DND-41 (cell line): ENCODE measurements around the gene ABRACL.

ENCODE experiments used
- ATAC-seq: fragments of 200-7000 bp; cut with Tn5 transposase; 3 replicates; pipeline ENCODE4 v1.9.1; 2021; ENCODE audit warnings: low read depth; ENCODE audit not compliant: insufficient read depth
- DNase-seq: peaks from one replicate; pipeline ENCODE4 v3.0.0-alpha.2; 2020
- H2AFZ ChIP-seq: 2 replicates; pipeline ENCODE4 v1.6.0; 2012; ENCODE audit warnings: low read depth, low read length
- H3K27ac ChIP-seq: 2 replicates; pipeline ENCODE4 v1.5.1; 2012; ENCODE audit warnings: low read length, inconsistent platforms
- H3K27me3 ChIP-seq: fragments of 200-600 bp; sonication (generic); 2 replicates; pipeline ENCODE4 v1.6.0; 2012; ENCODE audit warnings: low read length, mild to moderate bottlenecking, inconsistent platforms; ENCODE audit not compliant: insufficient read depth, poor library complexity
- H3K36me3 ChIP-seq: 2 replicates; pipeline ENCODE4 v1.5.1; 2012; ENCODE audit warnings: low read length, inconsistent platforms; ENCODE audit not compliant: insufficient read depth
- H3K4me1 ChIP-seq: 2 replicates; pipeline ENCODE4 v1.5.1; 2012; ENCODE audit warnings: mild to moderate bottlenecking, low read length; ENCODE audit not compliant: insufficient read depth
- H3K4me2 ChIP-seq: 2 replicates; pipeline ENCODE4 v1.6.0; 2012; ENCODE audit warnings: mild to moderate bottlenecking, moderate library complexity, low read length, inconsistent platforms; ENCODE audit not compliant: insufficient read depth
- H3K4me3 ChIP-seq, 2 experiments: fragments of 200-600 bp in 1 of 2; shearing (Covaris generic) in 1 of 2; 2 replicates each; pipeline ENCODE4 v1.5.1; 2012 to 2016; ENCODE audit warnings: inconsistent platforms in 2 of 2, low read length in 2 of 2, mild to moderate bottlenecking in 2 of 2, low read depth in 1 of 2, moderate library complexity in 1 of 2
- H3K79me2 ChIP-seq: 2 replicates; pipeline ENCODE4 v1.6.0; 2012; ENCODE audit warnings: low read length, inconsistent platforms; ENCODE audit not compliant: insufficient read depth
- H3K9ac ChIP-seq: 2 replicates; pipeline ENCODE4 v1.6.0; 2012; ENCODE audit warnings: low read depth, mild to moderate bottlenecking, inconsistent platforms, low read length, moderate library complexity
- H3K9me3 ChIP-seq: 2 replicates; pipeline ENCODE4 v1.5.1; 2012; ENCODE audit warnings: low read length, moderate library complexity, mild to moderate bottlenecking, inconsistent platforms; ENCODE audit not compliant: insufficient read depth, severe bottlenecking
- H4K20me1 ChIP-seq: 2 replicates; pipeline ENCODE4 v1.6.0; 2012; ENCODE audit warnings: low read length; ENCODE audit not compliant: insufficient read depth
- CTCF ChIP-seq: IDR thresholded peaks from 2 replicates; pipeline ENCODE4 v1.5.1; 2012; ENCODE audit warnings: borderline replicate concordance, low read length, moderate library complexity, mild to moderate bottlenecking; ENCODE audit not compliant: poor library complexity, severe bottlenecking; ENCODE audit errors: extremely low read depth
- EZH2 ChIP-seq: IDR thresholded peaks from 3 replicates; pipeline ENCODE4 v1.6.1; 2012; ENCODE audit warnings: borderline replicate concordance, low read depth, mild to moderate bottlenecking, moderate library complexity, low read length, inconsistent platforms; ENCODE audit not compliant: severe bottlenecking

ABRACL gene

GRCh38 chr6:139055709-139056108, 27.2 kb downstream of the ABRACL start:
- Histone ChIP-seq H3K4me2 (no peak overlapping the region), H3K27me3 (peaks cover 5% of the 10 kb centered on the region), H3K36me3 (no peaks in the 10 kb centered on the region), H3K9ac (no peak overlapping the region), H3K9me3 (no peaks in the 10 kb centered on the region), H3K79me2 (no peaks in the 10 kb centered on the region), H4K20me1 (no peaks in the 10 kb centered on the region), H3K4me3 (no peak overlapping the region), H3K27ac (no peak overlapping the region), H2AFZ (no peak overlapping the region), H3K4me1 (no peaks in the 10 kb centered on the region)
- no peak for ATAC-seq
- no peak for DNase-seq
- TF ChIP-seq EZH2 (no peak), CTCF (no peak)

DNA sequence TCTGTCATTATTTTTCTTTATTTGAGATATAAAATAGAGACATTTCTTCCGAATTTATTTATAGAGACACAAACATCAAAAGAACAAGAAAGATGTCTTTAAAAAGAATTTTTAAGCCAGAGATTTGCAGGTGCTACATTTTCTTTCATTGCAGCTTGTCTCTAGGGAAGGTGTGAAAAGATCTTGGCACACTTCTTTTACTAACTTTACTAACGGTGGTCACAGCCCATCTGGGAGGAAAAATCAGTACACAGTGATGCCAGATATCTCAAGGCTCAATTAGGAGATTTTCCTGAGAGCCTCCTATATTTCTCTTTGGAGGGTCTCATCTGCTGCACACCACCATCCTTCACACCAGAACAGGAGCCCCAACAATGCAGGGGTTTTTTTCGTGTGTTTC, 29.5 kb downstream of the ABRACL start:
- TF ChIP-seq EZH2 = no peak
- TF ChIP-seq CTCF = no peak
- Histone ChIP-seq H3K4me3 (no peak overlapping the region), H3K27me3 (peaks cover 2% of the 10 kb centered on the region), H3K9ac (no peak overlapping the region), H3K79me2 (no peaks in the 10 kb centered on the region), H3K4me1 (no peaks in the 10 kb centered on the region), H3K36me3 (no peaks in the 10 kb centered on the region), H3K4me2 (no peak overlapping the region), H3K9me3 (no peaks in the 10 kb centered on the region), H2AFZ (no peak overlapping the region), H4K20me1 (no peaks in the 10 kb centered on the region), H3K27ac (no peak overlapping the region)
- DNase-seq (no peak), ATAC-seq (no peak)

DNA sequence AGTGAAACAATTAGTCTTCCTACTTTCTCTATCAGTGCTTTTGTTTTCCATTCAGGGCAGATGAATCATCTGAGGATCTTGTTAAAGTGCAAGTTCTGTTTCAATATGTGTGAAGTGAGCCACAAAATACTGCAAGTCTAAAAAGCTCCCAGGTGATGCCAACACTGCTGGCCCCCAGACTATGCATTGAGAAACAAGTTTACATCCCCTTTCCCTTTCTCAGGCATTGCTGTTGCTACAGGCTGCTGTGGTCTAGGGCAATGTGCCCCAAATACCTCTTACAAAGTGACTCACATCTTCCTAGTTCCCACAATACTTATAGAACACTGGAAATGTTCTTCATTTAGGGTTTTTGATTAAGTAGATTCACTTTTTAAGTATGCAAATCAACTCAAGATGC, 31.8 kb downstream of the ABRACL start:
- ATAC-seq = no peak
- no peak overlapping the region for H3K9ac ChIP-seq
- no peaks in the 10 kb centered on the region for H3K9me3 ChIP-seq
- H3K79me2 ChIP-seq = no peaks in the 10 kb centered on the region
- H3K4me1 ChIP-seq = no peaks in the 10 kb centered on the region
- H3K4me3 ChIP-seq = no peak overlapping the region
- no peak overlapping the region for H3K27ac ChIP-seq
- no peak for DNase-seq
- TF ChIP-seq CTCF = no peak
- no peak for TF ChIP-seq EZH2
- H3K4me2 ChIP-seq = no peak overlapping the region
- H3K36me3 ChIP-seq = no peaks in the 10 kb centered on the region
- no peaks in the 10 kb centered on the region for H3K27me3 ChIP-seq
- no peaks in the 10 kb centered on the region for H4K20me1 ChIP-seq
- H2AFZ ChIP-seq = no peak overlapping the region
